Activated naive CD4-positive, alpha-beta T cell treated with anti-CD3 and anti-CD28 coated beads, Interleukin-2, amount 10 ng/mL, durations not matched to agents 7 days and 5 days (primary cell): ENCODE data around the gene SPIN2A.
"Not testable (repeated sequence)": the region's sequence is repeated elsewhere in the genome, so short reads cannot be mapped to it uniquely, and the experiment has no call there.

Experiments
- CTCF ChIA-PET: fragments of 350-600 bp; sonication (Branson Sonifier 250); formaldehyde crosslinking; loops from one replicate; lab custom pipeline; 2021; ENCODE audit warnings: antibody characterized with exemption; lab: Charles Lee
- DNase-seq: peaks from one replicate; pipeline ENCODE4 v3.0.0-alpha.2; 2020
- H3K27ac Mint-ChIP-seq: one replicate; pipeline ENCODE4 v1.8.0; 2021; ENCODE audit warnings: mild to moderate bottlenecking, moderate library complexity, mixed read lengths
- H3K27me3 Mint-ChIP-seq: one replicate; pipeline ENCODE4 v1.8.0; 2021; ENCODE audit warnings: mild to moderate bottlenecking, mixed read lengths
- H3K36me3 Mint-ChIP-seq: one replicate; pipeline ENCODE4 v1.8.0; 2021; ENCODE audit warnings: mixed read lengths
- H3K4me1 Mint-ChIP-seq: one replicate; pipeline ENCODE4 v1.8.0; 2021; ENCODE audit warnings: mixed read lengths
- H3K4me3 Mint-ChIP-seq: one replicate; pipeline ENCODE4 v1.8.0; 2021; ENCODE audit warnings: mild to moderate bottlenecking, moderate library complexity, mixed read lengths
- H3K9me3 Mint-ChIP-seq: one replicate; pipeline ENCODE4 v1.8.0; 2021; ENCODE audit warnings: mixed read lengths

Gene SPIN2A

DNA sequence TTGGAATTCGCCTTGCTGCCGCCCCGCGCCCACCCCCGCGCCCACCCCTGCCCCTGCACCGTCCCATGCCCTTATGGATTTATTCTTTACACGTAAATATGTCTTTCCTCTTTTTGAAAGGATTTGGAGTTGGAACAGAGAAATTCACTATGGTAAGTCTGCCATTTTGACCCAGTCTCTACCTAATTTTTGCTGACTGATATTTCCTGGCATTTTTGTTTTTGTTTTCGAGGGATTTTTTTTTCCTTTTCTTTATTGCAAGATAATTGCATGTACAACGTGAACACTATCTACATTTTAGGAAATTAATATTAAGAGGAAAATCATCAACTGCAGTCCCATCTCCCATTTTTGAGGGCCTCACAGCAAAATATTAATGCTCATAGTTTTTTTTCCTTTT is 15.4 kb downstream of the SPIN2A start:
- Mint-ChIP-seq H3K27me3 (no peaks in the 10 kb centered on the region), H3K27ac (peak overlapping the region; percentile 91), H3K4me3 (peak overlapping the region; percentile 86), H3K36me3 (peaks cover 4% of the 10 kb centered on the region), H3K9me3 (no peaks in the 10 kb centered on the region), H3K4me1 (peaks cover 9% of the 10 kb centered on the region)
- DNase-seq = no peak
- CTCF ChIA-PET = no interaction called here

- Mint-ChIP-seq H3K4me3 (peak within 1 kb of the TSS; percentile 86), H3K4me1 (peaks cover 9% of the 10 kb centered on the region), H3K9me3 (no peaks in the 10 kb centered on the region), H3K27me3 (no peaks in the 10 kb centered on the region), H3K27ac (peak within 1 kb of the TSS; percentile 91), H3K36me3 (peaks cover 4% of the 10 kb centered on the region)
- DNase-seq = peak; percentile 88
- CTCF ChIA-PET = no interaction called here
These were observed 15.9 kb downstream of the SPIN2A start, which contains the start of gene SPIN2B for GRCh38 chrX:57121162-57121755. TSS of gene SPIN2B (minus strand) at chrX:57121548.

DNA sequence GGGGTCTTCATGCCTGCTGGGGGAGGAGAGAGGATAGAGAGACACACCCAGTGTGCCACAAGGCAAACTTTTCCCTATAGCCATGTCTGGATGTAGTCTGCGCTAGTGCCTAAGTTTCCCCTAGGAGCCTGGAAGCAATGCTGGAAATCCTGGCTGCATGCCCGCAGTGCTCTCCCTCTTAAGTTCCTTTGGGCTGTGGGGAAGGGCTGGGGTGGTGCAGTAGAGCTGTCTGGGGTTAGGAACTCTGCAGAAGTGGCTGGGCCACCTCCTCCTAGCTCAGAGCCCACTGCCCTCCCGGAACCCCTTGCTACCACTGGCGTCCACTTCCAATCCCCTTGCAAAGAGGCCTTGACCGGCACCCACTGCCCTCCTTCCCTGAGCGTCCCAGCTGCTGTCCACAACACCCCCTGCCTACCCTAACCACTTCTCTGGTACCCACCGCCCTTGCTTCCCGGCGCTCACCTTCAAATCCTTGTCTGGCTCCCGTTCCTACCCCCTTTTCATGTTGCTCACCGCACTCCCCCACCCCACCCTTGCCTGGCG is 16.5 kb downstream of the SPIN2A start:
- H3K9me3 Mint-ChIP-seq, CTCF ChIA-PET: not testable (repeated sequence)

DNA sequence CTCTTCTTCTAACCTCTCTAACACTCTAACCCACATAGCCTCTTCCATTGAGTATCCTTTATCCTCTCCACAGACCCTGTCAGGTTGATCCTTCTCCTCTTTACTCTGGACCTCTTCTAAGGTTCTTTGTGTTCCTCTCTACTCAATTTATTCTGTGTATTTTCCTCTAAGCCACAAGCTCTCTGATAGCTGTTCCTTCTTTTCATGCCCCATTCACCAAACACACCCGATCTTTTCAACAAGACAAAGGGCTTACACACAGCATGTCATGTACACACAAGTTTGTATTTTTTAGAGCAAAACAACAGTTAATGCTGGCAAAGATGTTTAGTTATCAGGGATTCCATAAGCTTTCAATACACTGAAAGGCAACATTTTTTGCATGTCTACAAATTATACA is 17.8 kb downstream of the SPIN2A start:
- CTCF ChIA-PET = no interaction called here
- Mint-ChIP-seq H3K27me3 (no peaks in the 10 kb centered on the region), H3K36me3 (peaks cover 10% of the 10 kb centered on the region), H3K9me3 (no peaks in the 10 kb centered on the region), H3K4me1 (peaks cover 9% of the 10 kb centered on the region), H3K4me3 (no peak overlapping the region), H3K27ac (no peak overlapping the region)
- no peak for DNase-seq

More for the DNA sequence above, 16.5 kb downstream of the SPIN2A start:
- DNase-seq, H3K27me3 Mint-ChIP-seq, H3K4me1 Mint-ChIP-seq, H3K36me3 Mint-ChIP-seq: not testable (repeated sequence)
- Mint-ChIP-seq H3K4me3 (peak overlapping the region; percentile 86), H3K27ac (peak overlapping the region; percentile 91)

- H3K4me3 Mint-ChIP-seq, H3K27ac Mint-ChIP-seq, DNase-seq, H3K4me1 Mint-ChIP-seq, H3K27me3 Mint-ChIP-seq, H3K9me3 Mint-ChIP-seq, CTCF ChIA-PET: not testable (repeated sequence)
- H3K36me3 Mint-ChIP-seq = peaks cover 11% of the 10 kb centered on the region
These were observed 19.6 kb downstream of the SPIN2A start for GRCh38 chrX:57117566-57117965.

GRCh38 chrX:57104921-57105398 is 32.2 kb downstream of the SPIN2A start:
- no peak for DNase-seq
- Mint-ChIP-seq H3K36me3 (peaks cover 11% of the 10 kb centered on the region), H3K9me3 (peaks cover 2% of the 10 kb centered on the region), H3K27me3 (no peaks in the 10 kb centered on the region), H3K4me1 (peaks cover 11% of the 10 kb centered on the region), H3K27ac (no peak overlapping the region), H3K4me3 (no peak overlapping the region)
- CTCF ChIA-PET = no interaction called here

DNA sequence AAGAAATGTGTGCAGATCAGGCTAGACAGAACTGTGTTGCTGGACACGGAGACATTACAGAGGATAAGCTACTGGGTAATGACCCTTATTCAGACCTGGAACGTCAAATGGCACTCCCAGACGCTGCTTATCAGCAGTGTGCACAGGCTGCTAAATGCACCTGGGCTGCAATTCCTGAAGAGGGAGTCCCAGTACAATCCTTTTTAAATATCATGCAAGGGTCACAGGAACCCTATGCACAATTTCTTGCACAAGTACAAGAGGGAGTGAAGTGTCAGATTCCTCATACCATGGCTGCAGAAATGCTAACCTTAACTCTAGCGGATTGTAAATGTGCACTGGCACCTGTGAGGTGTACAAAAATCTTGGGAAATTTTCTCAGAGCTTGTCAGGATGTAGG is 32.8 kb downstream of the SPIN2A start:
- Mint-ChIP-seq H3K4me3 (no peak overlapping the region), H3K36me3 (peaks cover 9% of the 10 kb centered on the region), H3K27ac (no peak overlapping the region), H3K27me3 (no peaks in the 10 kb centered on the region), H3K4me1 (peaks cover 11% of the 10 kb centered on the region), H3K9me3 (peaks cover 2% of the 10 kb centered on the region)
- DNase-seq = no peak
- CTCF ChIA-PET = no interaction called here

DNA sequence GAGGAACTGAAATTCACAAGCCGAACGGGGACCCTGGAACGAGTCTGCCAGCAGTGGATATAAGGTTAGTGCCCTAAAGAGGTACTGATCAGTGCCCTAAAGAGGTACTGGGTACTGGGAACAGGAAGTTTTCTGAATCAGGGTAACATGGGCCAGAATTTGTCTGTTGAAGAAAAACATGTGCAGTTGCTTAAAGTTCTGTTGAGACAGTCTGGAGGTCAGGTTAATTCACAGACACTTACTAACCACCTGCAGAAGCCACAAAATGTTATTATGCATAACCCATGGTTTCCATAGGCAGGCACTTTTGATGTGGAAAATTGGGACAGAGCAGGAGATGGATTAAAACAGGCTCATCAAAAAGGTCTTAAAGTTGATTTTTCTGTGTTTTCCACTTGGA is 33.7 kb downstream of the SPIN2A start:
- Mint-ChIP-seq H3K9me3 (peaks cover 6% of the 10 kb centered on the region), H3K4me1 (peaks cover 11% of the 10 kb centered on the region), H3K4me3 (no peak overlapping the region), H3K27me3 (no peaks in the 10 kb centered on the region), H3K27ac (no peak overlapping the region), H3K36me3 (peaks cover 8% of the 10 kb centered on the region)
- DNase-seq = no peak
- CTCF ChIA-PET = no interaction called here

- DNase-seq = peak; percentile 28
- H3K27me3 Mint-ChIP-seq, H3K4me3 Mint-ChIP-seq, H3K27ac Mint-ChIP-seq, CTCF ChIA-PET, H3K9me3 Mint-ChIP-seq: not testable (repeated sequence)
- H3K36me3 Mint-ChIP-seq = peaks cover 11% of the 10 kb centered on the region
- peaks cover 11% of the 10 kb centered on the region for H3K4me1 Mint-ChIP-seq
These were observed 34.3 kb downstream of the SPIN2A start for GRCh38 chrX:57102918-57103317.
